Suprapubic skin (tissue), 4 donors: Measurements from ENCODE around the gene CFAP119. TPM values are rescaled to one million over a fixed set of nuclear protein-coding genes. Genes with fewer than 3 reads are reported as not detected.

ENCODE experiments used
- DNase-seq, 2 donors: peaks; one replicate each; pipeline ENCODE4 v3.0.0-alpha.2; 2019; ENCODE audit warnings: low spot score in 2 of 2
- H3K27ac ChIP-seq: fragments of 200-600 bp; sonication (generic); one replicate; pipeline ENCODE4 v1.5.1; 2019
- H3K27me3 ChIP-seq: fragments of 200-600 bp; sonication (generic); one replicate; pipeline ENCODE4 v1.5.1; 2019
- H3K36me3 ChIP-seq: fragments of 200-600 bp; sonication (generic); one replicate; pipeline ENCODE4 v1.5.1; 2019
- H3K4me1 ChIP-seq: fragments of 200-600 bp; sonication (generic); one replicate; pipeline ENCODE4 v1.5.1; 2019
- H3K4me3 ChIP-seq: fragments of 200-600 bp; sonication (generic); one replicate; pipeline ENCODE4 v1.5.1; 2019; ENCODE audit warnings: mild to moderate bottlenecking
- H3K9me3 ChIP-seq: fragments of 200-600 bp; sonication (generic); one replicate; pipeline ENCODE4 v1.5.1; 2019
- CTCF ChIP-seq, 2 donors: fragments of 200-600 bp in 1 of 2; fragments of 450-650 bp in 1 of 2; sonication (generic) in 1 of 2; IDR thresholded peaks; one replicate each; pipeline ENCODE4 v1.5.1; 2016 to 2019; ENCODE audit warnings: antibody characterized with exemption in 2 of 2, mild to moderate bottlenecking in 1 of 2, moderate library complexity in 1 of 2
- EP300 ChIP-seq: sonication (generic); formaldehyde crosslinking; IDR thresholded peaks from one replicate; pipeline ENCODE4 v1.6.1; 2017; ENCODE audit warnings: antibody characterized with exemption
- POLR2A ChIP-seq, 2 donors: fragments of 450-650 bp; IDR thresholded peaks; one replicate each; pipeline ENCODE4 v1.6.1; 2017; ENCODE audit warnings: antibody characterized with exemption in 2 of 2, mild to moderate bottlenecking in 2 of 2, moderate library complexity in 2 of 2
- POLR2AphosphoS5 ChIP-seq, 3 donors: sonication (generic); formaldehyde crosslinking; IDR thresholded peaks; one replicate each; pipeline ENCODE4 v1.6.1; 2017; ENCODE audit warnings: antibody characterized with exemption in 3 of 3
- WGBS: methylation state at CpG from one replicate; pipeline ENCODE4 v1.1.5; 2018; 5-methylcytosine and 5-hydroxymethylcytosine counted together
- total RNA-seq, 4 donors: library from RNA; depleted of rRNA; stranded (reverse); fragments of >200 nt; gene quantifications; one replicate each; pipeline ENCODE4 v1.1.0, GENCODE V29; 2016

Gene CFAP119
- total RNA-seq, 4 donors from 2014 or later = 3.8 to 6.7 (median 5.0) TPM

- DNase-seq = no peak
- no peaks in the 10 kb centered on the region for H3K9me3 ChIP-seq
- H3K4me3 ChIP-seq = no peak overlapping the region
- TF ChIP-seq CTCF (IDR thresholded peaks at IDR 0.05) (no peak), POLR2A (IDR thresholded peaks at IDR 0.05) (no peak), EP300 (no peak), POLR2AphosphoS5 (IDR thresholded peaks at IDR 0.05) (no peak)
- peaks cover 11% of the 10 kb centered on the region for H3K4me1 ChIP-seq
- WGBS = 92% methylated on average over 4 of the region's 13 CpGs
- no peak overlapping the region for H3K27ac ChIP-seq
- H3K27me3 ChIP-seq = no peaks in the 10 kb centered on the region
- H3K36me3 ChIP-seq = peaks cover 58% of the 10 kb centered on the region
Observed at GRCh38 chr16:30756781-30757100, 5.1 kb downstream of the CFAP119 start.

DNA sequence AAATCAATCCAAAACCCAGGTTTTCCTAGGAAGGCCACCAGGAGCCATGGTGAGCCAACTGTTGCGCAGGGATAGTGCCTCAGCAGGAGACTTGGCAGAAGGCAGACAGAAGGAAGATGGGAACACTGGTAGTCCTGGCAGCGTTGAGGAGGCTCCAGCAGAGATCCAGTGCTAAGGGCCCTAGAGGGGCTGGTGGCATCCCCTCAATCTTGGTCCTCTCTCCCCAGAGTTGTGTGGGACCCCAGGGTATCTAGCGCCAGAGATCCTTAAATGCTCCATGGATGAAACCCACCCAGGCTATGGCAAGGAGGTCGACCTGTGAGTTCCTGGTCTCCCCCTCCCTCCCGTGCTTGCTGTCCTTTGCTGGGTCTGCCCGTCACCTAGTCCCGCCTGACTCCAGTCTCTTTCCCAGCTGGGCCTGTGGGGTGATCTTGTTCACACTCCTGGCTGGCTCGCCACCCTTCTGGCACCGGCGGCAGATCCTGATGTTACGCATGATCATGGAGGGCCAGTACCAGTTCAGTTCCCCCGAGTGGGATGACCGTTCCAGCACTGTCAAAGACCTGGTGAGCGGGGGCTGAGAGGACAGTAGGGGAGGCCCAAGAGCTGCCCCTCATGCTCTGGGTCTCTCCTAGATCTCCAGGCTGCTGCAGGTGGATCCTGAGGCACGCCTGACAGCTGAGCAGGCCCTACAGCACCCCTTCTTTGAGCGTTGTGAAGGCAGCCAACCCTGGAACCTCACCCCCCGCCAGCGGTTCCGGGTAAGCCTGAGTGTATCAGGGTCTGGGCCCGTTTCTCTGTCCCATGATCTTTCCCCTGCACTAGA, 5.7 kb downstream of the CFAP119 start:
- Histone ChIP-seq H3K9me3 (no peaks in the 10 kb centered on the region), H3K27me3 (no peaks in the 10 kb centered on the region), H3K4me3 (no peak overlapping the region), H3K4me1 (peaks cover 5% of the 10 kb centered on the region), H3K36me3 (peaks cover 63% of the 10 kb centered on the region), H3K27ac (no peak overlapping the region)
- WGBS = 93% methylated on average over 18 of the region's 20 CpGs
- no peak for DNase-seq
- TF ChIP-seq EP300 = no peak
- no peak for TF ChIP-seq POLR2A (IDR thresholded peaks at IDR 0.05)
- no peak for TF ChIP-seq CTCF (IDR thresholded peaks at IDR 0.05)
- no peak for TF ChIP-seq POLR2AphosphoS5 (IDR thresholded peaks at IDR 0.05)

DNA sequence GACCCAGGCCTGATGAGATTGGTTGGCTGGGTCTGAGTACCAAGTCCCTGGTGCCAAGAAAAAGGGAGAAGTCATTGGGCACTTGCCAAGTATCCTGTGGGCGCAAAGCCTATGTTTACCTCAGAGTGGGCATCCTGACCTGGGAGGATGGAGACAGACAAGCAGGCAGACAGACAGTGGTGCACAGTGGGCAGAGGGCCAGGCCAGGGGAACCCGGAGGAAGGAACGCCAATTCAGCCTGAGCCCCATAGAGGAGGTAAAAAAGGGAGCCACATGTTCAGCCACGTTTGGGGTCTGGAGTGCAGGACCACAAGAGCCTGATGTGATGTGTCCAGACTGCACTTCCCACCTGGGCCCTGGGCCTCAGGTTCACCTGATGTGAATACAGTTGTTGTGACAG, 8.3 kb downstream of the CFAP119 start:
- no peak for DNase-seq
- peaks cover 8% of the 10 kb centered on the region for H3K4me1 ChIP-seq
- peaks cover 66% of the 10 kb centered on the region for H3K36me3 ChIP-seq
- WGBS = 84% methylated on average over 4 of the region's 4 CpGs
- no peak for TF ChIP-seq EP300
- TF ChIP-seq POLR2A (IDR thresholded peaks at IDR 0.05) = no peak
- TF ChIP-seq POLR2AphosphoS5 (IDR thresholded peaks at IDR 0.05) = no peak
- no peak for TF ChIP-seq CTCF (IDR thresholded peaks at IDR 0.05)
- H3K27ac ChIP-seq = no peak overlapping the region
- H3K9me3 ChIP-seq = no peaks in the 10 kb centered on the region
- no peaks in the 10 kb centered on the region for H3K27me3 ChIP-seq
- H3K4me3 ChIP-seq = no peak overlapping the region

- WGBS = 92% methylated on average over 11 of the region's 20 CpGs
- Histone ChIP-seq H3K4me3 (no peak overlapping the region), H3K27ac (no peak overlapping the region), H3K4me1 (peaks cover 19% of the 10 kb centered on the region), H3K9me3 (no peaks in the 10 kb centered on the region), H3K36me3 (peaks cover 50% of the 10 kb centered on the region), H3K27me3 (no peaks in the 10 kb centered on the region)
- peak in 1 of 2 donors; percentile 55 for DNase-seq
- no peak for TF ChIP-seq EP300
- TF ChIP-seq POLR2A (IDR thresholded peaks at IDR 0.05) = no peak
Observed at GRCh38 chr16:30750876-30751465, 10.9 kb downstream of the CFAP119 start.

GRCh38 chr16:30750201-30750600, 11.7 kb downstream of the CFAP119 start:
- no peaks in the 10 kb centered on the region for H3K27me3 ChIP-seq
- H3K9me3 ChIP-seq = no peaks in the 10 kb centered on the region
- H3K36me3 ChIP-seq = peaks cover 47% of the 10 kb centered on the region
- WGBS = 90% methylated on average over 4 of the region's 4 CpGs
- H3K4me3 ChIP-seq = no peak overlapping the region
- TF ChIP-seq EP300 (no peak), CTCF (IDR thresholded peaks at IDR 0.05) (no peak), POLR2AphosphoS5 (IDR thresholded peaks at IDR 0.05) (no peak), POLR2A (IDR thresholded peaks at IDR 0.05) (no peak)
- DNase-seq = no peak
- no peak overlapping the region for H3K27ac ChIP-seq
- peaks cover 19% of the 10 kb centered on the region for H3K4me1 ChIP-seq
